CD4-positive, alpha-beta T cell treated with Interleukin-17A for 1 hour (primary cell): ENCODE results near the gene LBH.
"Not testable (repeated sequence)": the region's sequence is repeated elsewhere in the genome, so short reads cannot be mapped to it uniquely, and the experiment has no call there.

ENCODE experiments used
- DNase-seq: peaks from one replicate; pipeline ENCODE4 v3.0.0-alpha.2; 2020

Gene LBH

DNA sequence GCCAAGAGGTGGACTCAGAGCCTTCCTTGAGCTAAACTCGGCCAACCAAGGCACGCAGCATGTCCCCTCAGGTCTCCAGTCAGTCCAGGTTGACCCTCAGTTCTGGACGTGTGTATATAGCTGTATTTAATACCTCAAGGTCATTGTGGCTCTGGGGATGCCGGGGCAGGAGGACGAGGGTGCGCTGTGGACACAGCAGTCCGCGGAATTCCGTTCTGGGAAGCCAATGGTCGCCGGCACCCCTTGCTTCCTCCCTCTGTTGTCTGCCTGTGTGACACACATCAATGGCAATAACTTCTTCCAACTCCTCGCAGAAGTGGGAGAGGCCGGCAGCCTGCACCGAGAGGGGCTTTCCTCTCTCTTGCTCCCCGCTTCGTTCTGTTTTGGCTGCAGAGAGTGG is 27.7 kb downstream of the LBH start:
- no peak for DNase-seq

DNA sequence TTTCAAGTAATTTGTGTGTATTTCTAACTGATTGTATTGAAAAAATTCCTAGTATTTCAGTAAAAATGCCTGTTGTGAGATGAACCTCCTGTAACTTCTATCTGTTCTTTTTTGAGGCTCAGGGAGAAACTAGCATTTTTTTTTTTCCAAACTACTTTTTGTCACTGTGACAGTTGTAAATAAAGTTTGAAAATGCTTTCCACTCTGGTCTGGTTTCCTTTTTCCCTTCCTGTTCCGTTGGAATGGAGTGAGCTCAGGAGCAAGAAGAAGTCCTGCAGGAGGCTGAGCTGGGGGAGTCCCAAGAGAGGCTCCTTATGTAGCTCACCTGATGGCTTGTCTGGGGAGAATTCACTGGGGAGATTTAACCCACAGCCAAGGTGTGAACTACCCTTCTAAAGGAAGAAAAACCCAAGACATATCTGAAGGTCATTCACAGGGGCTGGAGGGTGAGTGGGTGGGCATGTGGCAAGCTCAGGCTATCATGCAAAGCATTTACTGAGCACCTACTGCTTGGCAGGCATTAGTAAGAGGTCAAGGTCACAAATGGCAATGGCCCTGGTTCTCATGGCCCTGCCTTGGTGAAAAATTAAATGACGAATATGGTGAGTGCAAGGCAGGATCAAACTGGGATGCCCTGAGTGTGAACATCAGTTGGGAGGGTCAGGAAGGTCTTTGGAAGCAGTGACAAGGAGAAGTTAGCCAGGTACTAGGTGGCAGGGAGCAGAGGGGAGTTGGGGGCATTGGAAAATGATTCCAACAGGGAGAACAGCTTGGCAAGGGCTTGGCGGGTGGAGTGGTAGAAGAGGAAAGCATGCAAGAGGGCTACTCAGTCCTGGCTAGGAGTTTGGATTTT is 28.7 kb downstream of the LBH start:
- DNase-seq: no peak

DNA sequence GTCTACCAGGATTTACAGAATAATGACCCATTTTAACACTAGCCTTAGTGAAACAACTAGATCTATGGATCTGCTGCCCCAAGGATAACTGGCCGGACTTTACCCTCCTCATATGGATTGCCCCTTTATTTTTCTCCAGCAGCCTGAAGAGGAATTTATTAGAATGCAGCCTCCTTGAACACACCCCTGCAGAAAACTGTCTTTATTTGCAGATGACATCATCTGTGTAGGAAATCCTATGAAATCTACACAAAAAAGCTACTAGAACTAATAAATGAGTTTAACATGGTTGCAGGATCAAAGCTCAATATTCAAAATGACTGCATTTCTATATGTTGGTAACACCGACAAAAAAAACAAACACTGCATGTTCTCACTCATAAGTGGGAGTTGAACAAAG is 29.6 kb downstream of the LBH start:
- DNase-seq: no peak

DNA sequence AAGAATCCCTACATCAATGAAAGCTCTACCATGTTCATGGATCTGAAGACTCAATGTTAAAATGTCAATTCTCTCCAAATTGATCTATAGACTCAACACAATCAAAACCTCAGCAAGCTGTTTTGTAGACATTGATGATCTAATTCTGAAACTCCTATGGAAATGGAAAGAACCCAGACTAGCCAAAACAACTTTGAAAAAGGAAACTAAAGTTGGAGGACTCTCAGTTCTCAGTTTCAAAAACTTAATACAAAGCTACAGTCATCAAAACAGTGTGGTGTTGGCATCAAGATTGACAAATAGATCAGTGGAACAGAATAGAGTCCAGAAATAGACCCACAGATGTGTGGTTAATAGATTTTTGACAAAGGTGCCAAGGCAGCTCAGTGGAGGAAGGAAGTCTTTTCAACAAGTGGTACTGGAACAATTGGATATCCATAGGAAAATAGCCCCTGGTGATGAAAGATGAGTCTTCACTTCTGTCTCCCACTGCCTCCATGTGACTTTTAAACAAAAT is 30.4 kb downstream of the LBH start:
- DNase-seq: no peak

DNA sequence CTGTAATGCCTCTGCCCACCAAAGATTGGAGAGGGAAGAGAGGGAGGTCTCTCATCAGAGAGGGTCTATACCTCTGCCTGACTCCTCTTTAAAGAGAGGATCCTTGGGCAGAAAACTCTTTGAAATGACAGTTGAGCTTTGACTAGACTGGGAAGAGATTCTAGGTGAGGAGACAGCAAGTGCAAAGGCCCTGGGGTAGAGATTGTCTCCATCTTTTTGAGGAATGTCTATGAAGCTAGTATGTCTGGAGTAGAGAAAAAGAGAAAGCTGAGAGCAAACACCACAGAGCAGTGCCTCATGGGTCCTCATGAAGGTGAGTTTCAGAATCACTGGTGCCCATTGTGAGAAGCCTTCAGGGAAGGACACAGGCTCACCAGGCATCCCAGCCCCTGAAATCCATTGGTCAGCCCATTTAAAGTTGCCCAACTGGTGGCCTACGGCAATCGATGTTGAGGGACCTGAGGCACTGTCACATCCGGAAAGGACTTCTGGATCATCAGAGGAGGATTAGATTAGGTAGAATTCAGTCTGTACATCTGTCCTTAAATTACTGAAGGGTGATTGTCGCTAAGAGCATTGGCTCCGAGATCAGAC is 31.5 kb downstream of the LBH start:
- no peak for DNase-seq

DNA sequence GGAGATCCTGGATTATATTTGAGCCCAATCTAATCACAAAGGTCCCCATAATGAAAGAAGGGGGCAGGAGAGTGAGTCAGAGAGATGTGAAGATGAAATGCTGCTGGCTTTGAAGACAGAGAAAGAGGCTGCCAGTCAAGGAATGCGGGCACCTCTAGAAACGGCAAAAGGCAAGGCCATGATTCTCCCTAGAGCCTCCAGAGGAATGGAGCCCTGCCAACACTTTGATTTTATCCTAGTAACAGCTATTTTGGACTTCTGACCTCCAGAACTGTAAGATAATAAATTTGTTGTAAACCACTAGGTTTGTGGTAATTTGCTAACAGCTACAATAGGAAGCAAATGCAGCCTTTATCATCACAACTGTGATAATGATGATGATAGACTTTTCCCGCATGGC is 32.9 kb downstream of the LBH start:
- no peak for DNase-seq

DNA sequence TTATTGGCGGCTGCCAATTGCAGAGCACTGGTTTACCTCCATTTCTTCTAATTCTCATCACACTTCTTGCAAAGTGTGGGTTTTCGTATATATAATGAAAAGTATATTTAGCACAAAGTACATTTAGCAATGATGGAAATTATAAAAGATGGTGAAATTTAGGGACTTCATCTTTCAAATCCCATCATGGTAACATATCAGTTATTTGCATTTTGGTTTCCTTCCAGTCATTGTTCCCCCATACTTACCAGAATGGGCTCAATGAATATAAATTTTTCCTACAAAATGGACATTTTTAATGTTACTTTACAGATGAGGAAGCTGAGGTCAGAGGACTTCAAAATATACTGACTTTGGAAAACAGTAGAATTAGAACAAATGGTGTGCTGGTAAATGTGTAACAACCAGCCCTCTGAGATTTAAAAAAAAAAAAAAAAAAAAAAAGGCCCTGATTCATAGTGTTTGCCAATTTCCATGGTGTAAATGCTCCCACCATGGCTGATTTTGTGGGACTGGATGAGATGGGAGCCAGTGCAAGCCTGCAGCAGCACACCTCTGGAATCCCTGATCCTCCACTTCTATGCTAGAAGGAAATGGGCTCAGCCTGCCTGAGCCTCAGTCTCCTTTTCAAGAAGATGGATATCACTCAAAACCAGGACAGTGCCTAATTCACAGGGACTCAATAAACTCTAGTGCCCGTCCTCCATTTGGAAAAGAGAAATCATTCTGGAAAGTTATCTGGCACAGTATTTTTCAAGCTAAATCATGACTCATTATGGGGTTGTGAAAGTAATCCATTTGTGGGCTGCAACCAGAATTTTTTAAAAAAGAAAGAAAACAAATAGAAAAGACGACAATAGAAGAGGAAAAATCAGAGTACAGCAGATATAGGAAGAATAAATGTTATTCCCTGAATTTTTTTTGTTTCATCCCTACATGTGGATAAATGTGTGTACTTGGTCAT is 34.0 kb downstream of the LBH start:
- no peak for DNase-seq

DNA sequence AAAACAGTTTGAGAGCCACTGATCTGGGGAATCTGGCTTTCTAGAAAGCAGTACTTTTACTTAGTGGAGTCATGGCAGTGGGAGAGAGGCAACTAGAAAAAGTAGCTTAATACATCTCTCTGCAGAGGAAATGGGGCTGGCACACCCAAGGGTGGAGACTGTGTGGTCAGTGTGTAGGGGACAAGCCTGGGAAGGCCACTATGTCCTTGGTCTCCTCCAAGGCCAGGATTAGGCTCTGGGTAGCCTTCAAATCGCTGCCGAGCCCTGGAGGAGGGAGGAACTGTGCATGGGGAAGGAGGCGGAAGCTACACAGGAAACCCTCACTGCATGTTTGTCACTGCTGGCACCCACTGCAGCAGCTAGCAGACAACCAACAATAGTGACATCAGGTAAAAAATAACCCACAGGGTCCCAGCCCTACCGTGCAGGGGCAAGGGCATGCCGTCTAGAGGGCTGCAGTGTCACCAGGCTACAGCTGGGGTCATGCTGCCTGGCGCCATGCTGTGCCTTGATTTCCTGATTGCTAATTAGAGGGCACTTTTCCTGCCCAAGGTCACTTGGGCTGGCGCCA is 34.8 kb downstream of the LBH start:
- peak; percentile 76 for DNase-seq

DNA sequence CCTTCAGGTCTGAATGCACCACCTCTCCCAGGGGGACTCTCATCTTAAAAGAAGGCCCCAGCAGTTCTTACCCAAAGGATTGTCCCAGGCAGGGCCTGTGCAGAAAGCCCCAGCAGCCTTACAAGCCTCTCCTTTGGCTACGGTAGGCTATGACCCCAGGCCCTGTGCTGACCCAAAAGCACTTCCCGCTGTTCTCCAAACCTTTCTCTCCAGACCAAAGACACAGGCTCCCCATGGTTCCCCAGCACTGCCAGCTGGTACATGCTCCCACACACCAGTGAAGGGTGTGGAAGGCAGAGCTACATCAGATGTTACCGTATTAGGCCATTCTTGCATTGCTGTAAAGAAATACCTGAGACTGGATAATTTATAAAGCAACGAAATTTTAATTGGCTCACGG is 35.4 kb downstream of the LBH start:
- DNase-seq: no peak

DNA sequence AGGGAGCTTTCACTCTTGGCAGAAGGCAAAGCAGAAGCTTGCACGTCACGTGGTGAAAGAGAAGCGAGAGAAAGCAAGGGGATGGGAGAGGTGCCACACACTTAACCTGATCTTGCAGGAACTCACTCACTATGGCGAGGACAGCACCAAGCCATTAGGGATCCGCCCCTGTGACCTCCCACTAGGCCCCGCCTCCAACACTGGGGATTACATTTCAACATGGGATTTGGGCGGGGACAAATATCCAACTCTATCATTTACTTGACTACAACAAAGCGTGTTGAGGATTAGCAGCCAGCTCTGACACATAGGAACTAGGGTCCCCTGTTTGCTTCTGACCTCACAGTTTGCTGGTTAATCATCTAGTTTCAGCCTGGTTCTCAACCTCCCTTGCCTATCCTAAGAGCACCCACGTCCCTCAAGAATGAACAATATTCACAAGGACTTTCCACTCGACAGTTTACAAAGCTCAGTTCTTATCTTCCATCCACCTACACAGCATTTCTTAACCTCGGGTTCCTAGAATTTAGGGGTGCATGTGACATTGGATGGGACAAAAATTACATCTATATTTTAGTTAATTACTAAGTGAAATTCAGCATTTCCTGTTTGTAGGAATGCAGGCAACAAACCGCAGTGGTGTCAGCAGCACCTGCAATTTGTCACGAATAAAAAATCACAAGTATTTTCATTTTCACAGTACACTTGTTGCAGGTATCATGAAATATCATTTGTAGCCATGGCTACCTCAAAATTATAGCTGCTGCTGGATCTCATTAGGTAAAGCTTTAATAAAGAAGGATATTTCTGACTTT is 36.0 kb downstream of the LBH start:
- DNase-seq: peak; percentile 64

DNA sequence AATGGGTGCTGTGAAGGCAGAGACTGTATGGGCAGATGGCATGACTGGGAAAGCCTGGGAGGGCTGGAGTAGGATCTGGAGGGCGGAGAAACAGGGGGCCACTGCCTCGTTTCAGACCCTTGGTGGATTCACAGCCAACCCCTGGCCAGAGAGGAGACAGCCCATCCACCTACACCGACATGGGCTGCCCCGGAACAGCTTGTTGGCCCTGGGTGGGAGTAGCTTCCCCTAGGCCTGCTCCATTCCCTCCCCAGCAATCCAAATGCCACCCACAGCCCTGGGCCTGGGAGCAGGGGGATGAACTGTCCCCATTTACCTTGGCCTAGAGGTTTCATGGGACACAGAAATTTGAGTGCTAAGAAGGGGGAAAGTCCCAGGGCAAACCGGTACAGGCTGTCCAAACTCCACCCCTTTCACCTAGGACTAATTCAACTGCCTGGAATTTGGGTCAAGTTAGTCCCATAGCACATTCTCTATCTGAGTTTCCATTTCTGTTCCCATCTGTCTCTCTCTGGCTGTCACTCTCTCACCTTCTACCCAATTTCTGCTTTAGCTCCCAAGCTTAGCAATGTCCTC is 37.0 kb downstream of the LBH start:
- DNase-seq: no peak

DNA sequence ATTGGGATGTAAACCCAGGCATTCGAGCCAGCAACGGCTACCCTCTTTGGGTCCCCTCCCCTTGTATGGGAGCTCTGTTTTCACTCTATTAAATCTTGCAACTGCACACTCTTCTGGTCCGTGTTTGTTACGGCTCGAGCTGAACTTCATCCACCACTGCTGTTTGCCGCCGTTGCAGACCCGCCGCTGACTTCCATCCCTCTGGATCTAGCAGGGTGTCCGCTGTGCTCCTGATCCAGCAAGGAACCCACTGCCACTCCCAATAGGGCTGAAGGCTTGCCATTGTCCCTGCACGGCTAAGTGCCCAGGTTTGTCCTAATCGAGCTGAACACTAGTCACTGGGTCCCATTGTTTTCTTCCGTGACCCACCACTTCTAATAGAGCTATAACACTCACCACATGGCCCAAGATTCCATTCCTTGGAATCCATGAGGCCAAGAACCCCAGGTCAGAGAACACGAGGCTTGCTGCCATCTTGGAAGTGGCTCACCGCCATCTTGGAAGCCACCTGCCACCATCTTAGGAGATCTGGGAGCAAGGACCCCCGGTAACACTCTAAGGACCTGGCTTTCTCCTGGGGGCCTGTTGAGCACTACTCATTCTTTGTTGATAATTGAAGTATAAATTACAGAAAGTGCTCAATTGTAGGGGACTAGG is 37.9 kb downstream of the LBH start:
- not testable (repeated sequence) for DNase-seq

DNA sequence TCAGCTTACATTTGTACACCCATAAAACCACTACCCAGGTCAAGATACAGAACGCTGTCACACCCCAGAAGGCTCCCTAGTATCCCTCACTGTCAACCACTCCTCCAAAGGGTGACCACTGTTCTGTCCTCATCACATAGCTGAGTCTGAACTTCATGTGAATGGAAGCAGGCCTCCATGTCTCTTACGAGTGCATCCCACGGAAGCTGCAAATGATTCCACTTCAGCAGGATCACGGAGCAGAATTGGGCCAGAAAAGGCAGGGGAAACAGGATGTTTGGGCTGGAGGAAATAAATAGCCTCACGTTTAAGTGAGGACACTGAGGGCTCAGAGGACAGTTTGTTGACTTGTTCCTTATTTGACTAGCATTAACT is 38.4 kb downstream of the LBH start:
- no peak for DNase-seq

DNA sequence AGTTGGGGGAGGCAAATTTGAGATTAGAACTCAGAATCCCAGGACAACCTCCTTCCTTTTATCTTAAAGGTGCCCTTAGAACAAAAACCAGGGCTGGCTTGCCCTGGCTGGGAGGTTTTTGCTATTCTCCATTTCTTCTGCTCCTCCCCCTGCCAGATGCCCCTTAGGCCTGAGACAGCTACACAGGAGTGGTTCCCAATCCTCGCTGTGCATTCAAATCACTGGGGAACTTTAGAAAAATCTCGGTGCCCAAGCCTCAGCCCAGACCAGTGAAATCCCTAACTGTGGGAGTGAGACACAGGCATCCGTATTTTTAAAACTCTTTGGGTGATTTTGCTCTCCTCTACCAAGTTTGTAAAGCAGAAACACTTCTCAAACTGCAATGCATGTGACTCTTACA is 38.8 kb downstream of the LBH start:
- no peak for DNase-seq

DNA sequence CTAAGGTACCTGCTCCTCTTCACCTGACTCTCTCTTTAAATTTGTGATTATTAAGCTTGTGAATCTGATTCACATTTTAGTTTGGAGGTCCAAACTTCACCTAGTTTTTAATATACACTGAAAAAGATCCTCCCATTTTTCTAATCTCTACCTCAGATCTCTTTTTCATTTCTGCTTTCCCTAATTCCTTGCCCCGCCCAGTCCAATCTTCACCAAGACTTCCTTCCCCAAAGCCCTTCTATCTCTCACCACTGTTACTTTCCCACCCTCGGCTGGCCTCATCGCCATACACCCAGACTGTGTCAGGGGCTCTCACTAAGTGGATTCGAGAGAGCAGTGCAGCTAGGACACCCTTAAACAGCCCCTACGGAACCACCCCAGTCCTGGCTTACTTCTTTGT is 40.0 kb downstream of the LBH start:
- DNase-seq: no peak

DNA sequence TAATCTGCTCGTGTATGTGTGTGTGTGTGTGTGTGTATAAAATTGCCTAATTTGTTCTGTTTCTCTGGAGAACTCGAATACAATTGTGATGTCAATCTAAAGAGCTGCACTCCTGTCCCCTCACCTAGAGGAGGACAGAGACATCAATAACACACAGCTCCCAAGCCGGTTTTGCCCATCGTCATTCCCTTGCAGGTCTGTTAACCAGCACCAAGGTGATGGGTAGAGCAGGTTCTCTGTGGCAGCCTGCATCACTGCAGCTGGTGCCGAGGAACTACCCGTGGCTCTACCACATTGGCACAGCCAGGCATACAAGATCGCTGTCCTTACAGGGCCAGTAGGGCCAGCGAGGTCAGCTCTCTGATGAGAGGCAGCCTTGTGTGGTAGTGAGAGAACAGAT is 41.0 kb downstream of the LBH start:
- DNase-seq: no peak

DNA sequence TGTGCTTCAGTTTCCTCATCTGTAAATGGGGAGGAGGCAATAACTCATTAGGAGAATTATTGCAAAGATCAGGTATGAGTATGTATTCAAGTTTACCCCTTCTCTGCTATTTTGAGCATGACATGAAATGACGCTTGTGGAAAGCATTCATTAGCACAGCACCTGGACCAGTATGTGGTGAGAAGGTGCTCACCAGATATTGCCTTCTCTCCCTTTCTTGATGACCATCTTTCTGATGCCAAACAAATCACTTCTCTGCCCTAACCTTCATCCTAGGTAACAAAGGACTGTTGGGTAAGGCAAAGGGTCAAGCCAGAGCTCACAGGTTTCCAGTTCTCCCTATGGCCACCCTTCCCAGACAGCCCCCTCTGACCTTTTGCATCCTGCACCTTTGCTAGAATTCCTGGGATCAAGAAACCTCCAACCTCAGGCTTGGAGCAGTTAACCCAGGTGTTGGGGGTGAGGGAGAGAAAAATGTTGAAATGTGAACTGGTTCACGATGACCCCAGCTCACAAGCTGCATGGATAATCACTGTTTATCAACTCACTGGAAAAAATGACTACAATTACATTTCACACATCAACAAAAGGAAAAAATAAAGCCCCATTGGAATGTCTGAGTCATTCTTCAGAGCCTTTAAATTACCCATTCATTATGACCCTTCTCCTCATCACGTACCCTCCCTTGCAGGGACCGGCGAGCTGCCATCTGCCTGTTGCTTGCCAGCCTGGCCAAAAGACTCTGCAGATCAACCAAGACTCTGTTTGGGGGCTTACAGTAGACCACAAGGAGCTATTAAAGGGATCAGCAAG is 41.6 kb downstream of the LBH start:
- DNase-seq: no peak

DNA sequence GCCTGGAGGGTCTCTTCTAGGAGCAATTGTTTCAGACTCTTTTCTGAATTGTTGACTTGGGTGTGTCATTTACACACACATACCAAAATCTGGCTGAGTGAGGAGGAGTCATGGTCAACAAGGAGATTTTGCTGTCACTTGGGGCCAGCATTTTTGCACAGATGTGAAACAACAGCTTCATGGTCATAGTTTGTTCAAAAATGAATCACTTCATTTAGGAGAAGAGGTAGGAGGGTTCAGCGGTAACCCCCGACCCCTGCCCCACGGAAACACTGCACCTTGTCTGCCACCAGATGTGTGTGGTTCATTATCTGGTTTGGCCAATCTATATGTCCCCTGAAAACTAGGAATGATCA is 42.2 kb downstream of the LBH start:
- no peak for DNase-seq

DNA sequence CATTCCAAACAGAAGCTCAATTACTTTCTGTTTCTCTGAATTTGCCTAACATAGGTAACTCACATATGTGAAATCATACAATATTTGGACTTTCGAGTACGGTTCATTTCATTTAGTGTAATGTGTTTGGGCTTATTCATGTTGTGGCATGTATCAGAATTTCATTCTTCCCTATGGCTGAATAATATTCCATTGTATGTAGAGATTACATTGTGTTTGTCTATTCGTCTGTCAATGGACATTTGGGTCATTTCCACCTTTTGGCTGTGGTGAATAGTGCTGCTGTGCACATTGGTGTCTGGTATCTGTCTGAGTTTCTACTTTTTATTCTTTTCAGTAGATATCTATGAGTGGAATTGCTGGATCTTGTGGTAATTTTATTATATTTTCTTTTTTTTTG is 43.9 kb downstream of the LBH start:
- DNase-seq: no peak

DNA sequence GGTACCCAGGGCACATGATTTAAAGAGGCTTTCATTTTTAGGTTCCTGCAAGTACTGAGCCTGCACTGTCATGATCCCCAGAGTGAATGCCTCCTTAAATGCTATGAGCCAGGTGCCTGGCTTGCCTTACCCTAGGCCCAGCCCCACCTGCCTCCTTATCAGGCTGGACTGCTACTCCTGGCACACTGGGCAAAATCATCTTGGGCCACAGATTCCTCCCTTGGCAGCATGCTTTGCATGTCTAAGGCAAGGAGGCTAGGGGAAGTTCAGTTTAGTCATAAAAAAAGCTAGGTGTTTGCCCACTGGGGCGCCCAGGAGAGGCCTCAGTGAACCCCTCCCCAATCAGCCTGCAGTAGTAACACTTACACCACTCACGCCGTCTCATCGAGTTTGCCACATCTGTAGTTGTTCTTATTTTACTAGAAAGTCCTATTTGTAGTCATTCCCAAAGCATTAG is 45.1 kb downstream of the LBH start:
- no peak for DNase-seq
